GM12878 (cell line): ENCODE results near the gene ATXN1. TPM values are rescaled to one million over a fixed set of nuclear protein-coding genes. Genes with fewer than 3 reads are reported as not detected.

Experiments used
- BHLHE40 ChIP-seq, 2 experiments: fragments of 450-650 bp in 1 of 2; IDR thresholded peaks; 2 replicates each; pipeline ENCODE4 v1.6.1; 2011 to 2017; ENCODE audit warnings: low read depth in 2 of 2, borderline replicate concordance in 1 of 2, improper control_type of control experiment in 1 of 2, low read length in 1 of 2, mild to moderate bottlenecking in 1 of 2
- EED ChIP-seq: sonication (generic); IDR thresholded peaks from 2 replicates; pipeline ENCODE4 v1.6.1; 2016; ENCODE audit warnings: antibody characterized with exemption, low read depth
- ESRRA ChIP-seq: IDR thresholded peaks from 2 replicates; pipeline ENCODE4 v1.6.1; 2012; ENCODE audit warnings: mild to moderate bottlenecking, low read length, improper control_type of control experiment
- IKZF2 ChIP-seq, 2 experiments: fragments of 450-650 bp; IDR thresholded peaks; 2 replicates each; pipeline ENCODE4 v1.6.1; 2017; ENCODE audit warnings: mild to moderate bottlenecking in 2 of 2, moderate library complexity in 2 of 2
- LARP7 ChIP-seq: fragments of 450-650 bp; IDR thresholded peaks from 2 replicates; pipeline ENCODE4 v1.6.1; 2017; ENCODE audit warnings: mild to moderate bottlenecking
- MEF2B ChIP-seq: fragments of 450-650 bp; IDR thresholded peaks from 2 replicates; pipeline ENCODE4 v1.6.1; 2018; ENCODE audit warnings: mild to moderate bottlenecking, moderate library complexity; ENCODE audit not compliant: partially characterized antibody, poor library complexity, severe bottlenecking
- PAX5 ChIP-seq: IDR thresholded peaks from 2 replicates; pipeline ENCODE4 v1.6.1; 2011; ENCODE audit warnings: low read depth, low read length, borderline replicate concordance
- POLR2AphosphoS5 ChIP-seq: IDR thresholded peaks from 2 replicates; pipeline ENCODE4 v1.6.1; 2011; ENCODE audit warnings: mild to moderate bottlenecking, low read length, inconsistent platforms
- SIN3A ChIP-seq: IDR thresholded peaks from 2 replicates; pipeline ENCODE4 v1.6.1; 2012; ENCODE audit warnings: low read depth, low read length, improper control_type of control experiment
- SMAD1 ChIP-seq: fragments of 450-650 bp; IDR thresholded peaks from 2 replicates; pipeline ENCODE4 v1.6.1; 2018; ENCODE audit warnings: mild to moderate bottlenecking, low read depth; ENCODE audit not compliant: partially characterized antibody
- SMC3 ChIP-seq: IDR thresholded peaks from 2 replicates; pipeline ENCODE4 v1.6.1; 2011; ENCODE audit warnings: low read length, improper control_type of control experiment, borderline replicate concordance
- TCF3 ChIP-seq: IDR thresholded peaks from 2 replicates; pipeline ENCODE4 v1.6.1; 2012; ENCODE audit warnings: low read depth, mild to moderate bottlenecking, low read length, borderline replicate concordance; ENCODE audit not compliant: insufficient read depth
- polyA plus RNA-seq, 11 experiments: library from polyadenylated mRNA; depleted of rRNA in 4 of 11; unstranded in 6 of 11; stranded (reverse) in 5 of 11; fragments of >200 nt; fragmentation: Nextera tagmentation in 4 of 11; fragmentation: Illumina TruSeq in 1 of 11; extraction: Ambion mirVana in 4 of 11; extraction: Trizol in 1 of 11; gene quantifications; 1 replicate in 1 of 11; 2 replicates in 10 of 11; pipeline versions ENCODE4 v1.2.1 to v1.2.3, GENCODE V29; 2011 to 2016; ENCODE audit warnings: inconsistent platforms in 2 of 11, missing spikeins in 2 of 11, low read depth in 1 of 11
- total RNA-seq, 4 experiments: library from RNA; depleted of rRNA in 3 of 4; stranded (reverse); fragments of >200 nt in 3 of 4; fragmentation: Illumina TruSeq in 1 of 4; extraction: Trizol in 1 of 4; gene quantifications; 2 replicates each; pipeline versions ENCODE4 v1.2.1 to v1.2.3, GENCODE V29; 2013 to 2021
- TF ChIP-seq, protein P1 (sequence below): fragments of 450-650 bp; IDR thresholded peaks from 2 replicates; pipeline ENCODE4 v1.6.1; 2017; ENCODE audit warnings: mild to moderate bottlenecking, moderate library complexity
- TF ChIP-seq, protein P2 (sequence below): fragments of 450-650 bp; IDR thresholded peaks from 2 replicates; pipeline ENCODE4 v1.6.1; 2017; ENCODE audit warnings: mild to moderate bottlenecking, moderate library complexity
- TF ChIP-seq, protein P3 (sequence below): fragments of 150-350 bp; IDR thresholded peaks from 2 replicates; pipeline ENCODE4 v1.6.1; 2016; ENCODE audit warnings: low read depth, low read length
- TF ChIP-seq, protein P4 (sequence below): IDR thresholded peaks from 2 replicates; pipeline ENCODE4 v1.6.1; 2011; ENCODE audit warnings: borderline replicate concordance, low read depth, mild to moderate bottlenecking, moderate library complexity, mixed read lengths, low read length; ENCODE audit not compliant: insufficient read depth; ENCODE audit errors: extremely low read length

Gene ATXN1
- total and polyA plus RNA-seq, 10 of the 15 experiments (the other 5 are each of a cell fraction or from before 2014, with no cell fraction given) = 12.2 to 51.2 (median 20.5) TPM

DNA sequence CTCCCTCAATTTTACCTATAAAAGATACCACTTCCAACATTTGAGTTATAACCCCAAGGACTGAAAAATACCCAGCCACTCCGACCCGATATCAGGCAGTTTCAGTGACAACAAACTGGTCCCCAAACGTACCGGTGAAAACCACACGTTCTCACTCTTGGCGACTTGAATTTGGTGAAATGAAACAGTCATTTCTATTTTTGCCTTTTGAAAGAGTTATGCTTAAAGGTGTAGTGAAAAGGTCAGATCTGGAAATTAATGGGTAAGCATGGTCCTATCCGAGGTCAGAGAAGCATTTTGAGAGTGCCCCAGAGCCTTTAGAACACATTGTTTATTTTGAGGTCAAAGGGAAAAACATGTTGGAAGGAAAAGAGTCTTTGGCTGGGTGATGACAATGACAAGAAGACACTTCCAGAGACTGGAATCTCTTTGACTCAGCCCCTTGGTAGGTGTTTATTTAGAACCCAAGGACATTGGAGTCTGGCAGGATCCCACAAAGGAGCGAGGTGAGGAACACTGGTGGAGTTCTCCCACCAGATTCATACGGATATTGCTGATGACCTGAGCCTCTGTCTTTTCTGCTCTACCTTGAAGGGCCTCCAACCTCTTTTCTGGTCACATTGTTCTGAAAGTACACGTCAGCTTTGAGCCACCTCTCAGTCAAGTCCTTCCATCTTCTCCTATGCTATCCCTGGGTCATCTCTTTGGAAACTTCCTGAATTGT, 287.9 kb downstream of the ATXN1 start (continued):
- TF ChIP-seq LARP7 = no peak
- TF ChIP-seq PAX5 = 0 out of 2 replicates have a peak, but pooled peaks have one; percentile 68
- TF ChIP-seq BHLHE40 (IDR thresholded peaks at IDR 0.05; ENCODE audit: borderline replicate concordance in 1 of 2, low read depth in 2 of 2, low read length in 1 of 2) = peak; percentile 63 to 73; a peak in 3 of 4 replicates
- peak; percentile 71 to 91 for TF ChIP-seq IKZF2 (IDR thresholded peaks at IDR 0.05)
- peak; percentile 58 for TF ChIP-seq SMAD1
- TF ChIP-seq, protein P1, sequence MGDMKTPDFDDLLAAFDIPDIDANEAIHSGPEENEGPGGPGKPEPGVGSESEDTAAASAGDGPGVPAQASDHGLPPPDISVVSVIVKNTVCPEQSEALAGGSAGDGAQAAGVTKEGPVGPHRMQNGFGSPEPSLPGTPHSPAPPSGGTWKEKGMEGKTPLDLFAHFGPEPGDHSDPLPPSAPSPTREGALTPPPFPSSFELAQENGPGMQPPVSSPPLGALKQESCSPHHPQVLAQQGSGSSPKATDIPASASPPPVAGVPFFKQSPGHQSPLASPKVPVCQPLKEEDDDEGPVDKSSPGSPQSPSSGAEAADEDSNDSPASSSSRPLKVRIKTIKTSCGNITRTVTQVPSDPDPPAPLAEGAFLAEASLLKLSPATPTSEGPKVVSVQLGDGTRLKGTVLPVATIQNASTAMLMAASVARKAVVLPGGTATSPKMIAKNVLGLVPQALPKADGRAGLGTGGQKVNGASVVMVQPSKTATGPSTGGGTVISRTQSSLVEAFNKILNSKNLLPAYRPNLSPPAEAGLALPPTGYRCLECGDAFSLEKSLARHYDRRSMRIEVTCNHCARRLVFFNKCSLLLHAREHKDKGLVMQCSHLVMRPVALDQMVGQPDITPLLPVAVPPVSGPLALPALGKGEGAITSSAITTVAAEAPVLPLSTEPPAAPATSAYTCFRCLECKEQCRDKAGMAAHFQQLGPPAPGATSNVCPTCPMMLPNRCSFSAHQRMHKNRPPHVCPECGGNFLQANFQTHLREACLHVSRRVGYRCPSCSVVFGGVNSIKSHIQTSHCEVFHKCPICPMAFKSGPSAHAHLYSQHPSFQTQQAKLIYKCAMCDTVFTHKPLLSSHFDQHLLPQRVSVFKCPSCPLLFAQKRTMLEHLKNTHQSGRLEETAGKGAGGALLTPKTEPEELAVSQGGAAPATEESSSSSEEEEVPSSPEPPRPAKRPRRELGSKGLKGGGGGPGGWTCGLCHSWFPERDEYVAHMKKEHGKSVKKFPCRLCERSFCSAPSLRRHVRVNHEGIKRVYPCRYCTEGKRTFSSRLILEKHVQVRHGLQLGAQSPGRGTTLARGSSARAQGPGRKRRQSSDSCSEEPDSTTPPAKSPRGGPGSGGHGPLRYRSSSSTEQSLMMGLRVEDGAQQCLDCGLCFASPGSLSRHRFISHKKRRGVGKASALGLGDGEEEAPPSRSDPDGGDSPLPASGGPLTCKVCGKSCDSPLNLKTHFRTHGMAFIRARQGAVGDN = peak; percentile 94
- TF ChIP-seq, protein P2, sequence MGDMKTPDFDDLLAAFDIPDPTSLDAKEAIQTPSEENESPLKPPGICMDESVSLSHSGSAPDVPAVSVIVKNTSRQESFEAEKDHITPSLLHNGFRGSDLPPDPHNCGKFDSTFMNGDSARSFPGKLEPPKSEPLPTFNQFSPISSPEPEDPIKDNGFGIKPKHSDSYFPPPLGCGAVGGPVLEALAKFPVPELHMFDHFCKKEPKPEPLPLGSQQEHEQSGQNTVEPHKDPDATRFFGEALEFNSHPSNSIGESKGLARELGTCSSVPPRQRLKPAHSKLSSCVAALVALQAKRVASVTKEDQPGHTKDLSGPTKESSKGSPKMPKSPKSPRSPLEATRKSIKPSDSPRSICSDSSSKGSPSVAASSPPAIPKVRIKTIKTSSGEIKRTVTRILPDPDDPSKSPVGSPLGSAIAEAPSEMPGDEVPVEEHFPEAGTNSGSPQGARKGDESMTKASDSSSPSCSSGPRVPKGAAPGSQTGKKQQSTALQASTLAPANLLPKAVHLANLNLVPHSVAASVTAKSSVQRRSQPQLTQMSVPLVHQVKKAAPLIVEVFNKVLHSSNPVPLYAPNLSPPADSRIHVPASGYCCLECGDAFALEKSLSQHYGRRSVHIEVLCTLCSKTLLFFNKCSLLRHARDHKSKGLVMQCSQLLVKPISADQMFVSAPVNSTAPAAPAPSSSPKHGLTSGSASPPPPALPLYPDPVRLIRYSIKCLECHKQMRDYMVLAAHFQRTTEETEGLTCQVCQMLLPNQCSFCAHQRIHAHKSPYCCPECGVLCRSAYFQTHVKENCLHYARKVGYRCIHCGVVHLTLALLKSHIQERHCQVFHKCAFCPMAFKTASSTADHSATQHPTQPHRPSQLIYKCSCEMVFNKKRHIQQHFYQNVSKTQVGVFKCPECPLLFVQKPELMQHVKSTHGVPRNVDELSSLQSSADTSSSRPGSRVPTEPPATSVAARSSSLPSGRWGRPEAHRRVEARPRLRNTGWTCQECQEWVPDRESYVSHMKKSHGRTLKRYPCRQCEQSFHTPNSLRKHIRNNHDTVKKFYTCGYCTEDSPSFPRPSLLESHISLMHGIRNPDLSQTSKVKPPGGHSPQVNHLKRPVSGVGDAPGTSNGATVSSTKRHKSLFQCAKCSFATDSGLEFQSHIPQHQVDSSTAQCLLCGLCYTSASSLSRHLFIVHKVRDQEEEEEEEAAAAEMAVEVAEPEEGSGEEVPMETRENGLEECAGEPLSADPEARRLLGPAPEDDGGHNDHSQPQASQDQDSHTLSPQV = no peak
- peak; percentile 18; the same call in 1 of the 2 replicates for TF ChIP-seq SMC3
- peak; percentile 76 for TF ChIP-seq EED
- TF ChIP-seq ESRRA = no peak
- TF ChIP-seq, protein P3, sequence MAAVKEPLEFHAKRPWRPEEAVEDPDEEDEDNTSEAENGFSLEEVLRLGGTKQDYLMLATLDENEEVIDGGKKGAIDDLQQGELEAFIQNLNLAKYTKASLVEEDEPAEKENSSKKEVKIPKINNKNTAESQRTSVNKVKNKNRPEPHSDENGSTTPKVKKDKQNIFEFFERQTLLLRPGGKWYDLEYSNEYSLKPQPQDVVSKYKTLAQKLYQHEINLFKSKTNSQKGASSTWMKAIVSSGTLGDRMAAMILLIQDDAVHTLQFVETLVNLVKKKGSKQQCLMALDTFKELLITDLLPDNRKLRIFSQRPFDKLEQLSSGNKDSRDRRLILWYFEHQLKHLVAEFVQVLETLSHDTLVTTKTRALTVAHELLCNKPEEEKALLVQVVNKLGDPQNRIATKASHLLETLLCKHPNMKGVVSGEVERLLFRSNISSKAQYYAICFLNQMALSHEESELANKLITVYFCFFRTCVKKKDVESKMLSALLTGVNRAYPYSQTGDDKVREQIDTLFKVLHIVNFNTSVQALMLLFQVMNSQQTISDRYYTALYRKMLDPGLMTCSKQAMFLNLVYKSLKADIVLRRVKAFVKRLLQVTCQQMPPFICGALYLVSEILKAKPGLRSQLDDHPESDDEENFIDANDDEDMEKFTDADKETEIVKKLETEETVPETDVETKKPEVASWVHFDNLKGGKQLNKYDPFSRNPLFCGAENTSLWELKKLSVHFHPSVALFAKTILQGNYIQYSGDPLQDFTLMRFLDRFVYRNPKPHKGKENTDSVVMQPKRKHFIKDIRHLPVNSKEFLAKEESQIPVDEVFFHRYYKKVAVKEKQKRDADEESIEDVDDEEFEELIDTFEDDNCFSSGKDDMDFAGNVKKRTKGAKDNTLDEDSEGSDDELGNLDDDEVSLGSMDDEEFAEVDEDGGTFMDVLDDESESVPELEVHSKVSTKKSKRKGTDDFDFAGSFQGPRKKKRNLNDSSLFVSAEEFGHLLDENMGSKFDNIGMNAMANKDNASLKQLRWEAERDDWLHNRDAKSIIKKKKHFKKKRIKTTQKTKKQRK = no peak
- no peak for TF ChIP-seq SIN3A
- no peak for TF ChIP-seq TCF3
- TF ChIP-seq MEF2B = peak; percentile 93
- TF ChIP-seq, protein P4, sequence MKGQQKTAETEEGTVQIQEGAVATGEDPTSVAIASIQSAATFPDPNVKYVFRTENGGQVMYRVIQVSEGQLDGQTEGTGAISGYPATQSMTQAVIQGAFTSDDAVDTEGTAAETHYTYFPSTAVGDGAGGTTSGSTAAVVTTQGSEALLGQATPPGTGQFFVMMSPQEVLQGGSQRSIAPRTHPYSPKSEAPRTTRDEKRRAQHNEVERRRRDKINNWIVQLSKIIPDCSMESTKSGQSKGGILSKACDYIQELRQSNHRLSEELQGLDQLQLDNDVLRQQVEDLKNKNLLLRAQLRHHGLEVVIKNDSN = no peak
- TF ChIP-seq POLR2AphosphoS5 = peak; percentile 41
